Frontal cortex (tissue), 4 donors: ENCODE results near the gene ABCA13. TPM values are rescaled to one million over a fixed set of nuclear protein-coding genes. Genes with fewer than 3 reads are reported as not detected.

Experiments used
- DNase-seq, 2 donors: peaks; one replicate each; pipeline ENCODE4 v3.0.0; 2012; ENCODE audit warnings: low spot score in 2 of 2
- FAIRE-seq: peaks from 2 replicates; lab custom pipeline; 2012; peaks lifted over from hg19 to GRCh38; lab: Jason Lieb, UNC
- total RNA-seq: library from RNA; depleted of rRNA; stranded (reverse); fragments of >200 nt; gene quantifications from one replicate; pipeline ENCODE4 v1.2.3, GENCODE V29; 2014
- donor health status: control.
- donor health status: control.
- donor health status: control.

The ABCA13 gene
- total RNA-seq, 1 donor from 2014 or later = under 0.01 TPM

GRCh38 chr7:48665353-48666135 lies 494.3 kb downstream of the ABCA13 start:
- FAIRE-seq (no peak), DNase-seq (no peak)

GRCh38 chr7:48667407-48667806 lies 496.1 kb downstream of the ABCA13 start:
- no peak for DNase-seq
- FAIRE-seq = no peak

GRCh38 chr7:48671656-48672055 lies 500.4 kb downstream of the ABCA13 start:
- FAIRE-seq = no peak
- no peak for DNase-seq

- no peak for FAIRE-seq
Measured at GRCh38 chr7:48681006-48681405, 509.7 kb downstream of the ABCA13 start.

GRCh38 chr7:48691788-48692187 lies 520.5 kb downstream of the ABCA13 start:
- no peak for FAIRE-seq
- DNase-seq = no peak

More at GRCh38 chr7:48681006-48681405, 509.7 kb downstream of the ABCA13 start:
- no peak for DNase-seq

Other genes starting within 250 kb of the ABCA13 start
- under 0.01 TPM for gene PKD1L1, start 223.0 kb upstream of the ABCA13 start, total RNA-seq
- gene HUS1, start 191.8 kb upstream of the ABCA13 start, total RNA-seq = 15.5 TPM
- not detected for gene SUN3, start 142.4 kb upstream of the ABCA13 start, total RNA-seq
- under 0.01 TPM for gene C7orf57, start 135.9 kb upstream of the ABCA13 start, total RNA-seq
- gene UPP1, start 82.2 kb upstream of the ABCA13 start, total RNA-seq = 3.3 TPM